HG02642 (cell line): ENCODE results near the gene TAF11L13.

Experiments
- ATAC-seq: cut with Tn5 transposase; IDR thresholded peaks from one replicate; pipeline ENCODE4 v1.9.1; 2021; ENCODE audit warnings: mild to moderate bottlenecking; ENCODE audit not compliant: unreplicated experiment, poor library complexity

The TAF11L13 gene

DNA sequence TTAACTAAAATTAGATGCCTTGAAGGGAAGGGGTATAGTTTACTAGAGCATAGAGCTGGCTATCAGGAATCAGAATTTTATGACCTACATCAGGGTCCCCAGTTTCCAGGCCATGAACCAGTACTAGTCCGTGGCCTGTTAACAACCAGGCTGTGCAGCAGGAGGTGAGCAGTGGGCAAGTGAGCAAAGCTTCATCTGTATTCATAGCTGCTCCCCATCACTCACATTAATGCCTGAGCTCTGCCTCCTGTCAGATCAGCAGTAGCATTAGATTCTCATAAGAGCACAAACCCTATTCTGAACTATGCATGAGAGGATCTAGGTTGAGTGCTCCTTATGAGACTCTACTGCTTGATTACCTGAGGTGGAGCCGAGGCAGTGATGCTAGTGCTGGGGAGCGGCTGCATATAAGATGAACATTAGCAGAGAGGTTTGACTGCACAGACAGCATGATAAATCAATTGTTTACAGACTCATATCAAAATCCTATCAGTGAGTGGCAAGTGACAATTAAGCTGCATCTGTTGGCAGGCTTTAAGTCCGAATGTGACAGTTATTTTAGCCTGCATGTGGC is 47.0 kb downstream of the TAF11L13 start:
- ATAC-seq = no peak

GRCh38 chr5:17679597-17680203 is 47.8 kb downstream of the TAF11L13 start:
- ATAC-seq = no peak

DNA sequence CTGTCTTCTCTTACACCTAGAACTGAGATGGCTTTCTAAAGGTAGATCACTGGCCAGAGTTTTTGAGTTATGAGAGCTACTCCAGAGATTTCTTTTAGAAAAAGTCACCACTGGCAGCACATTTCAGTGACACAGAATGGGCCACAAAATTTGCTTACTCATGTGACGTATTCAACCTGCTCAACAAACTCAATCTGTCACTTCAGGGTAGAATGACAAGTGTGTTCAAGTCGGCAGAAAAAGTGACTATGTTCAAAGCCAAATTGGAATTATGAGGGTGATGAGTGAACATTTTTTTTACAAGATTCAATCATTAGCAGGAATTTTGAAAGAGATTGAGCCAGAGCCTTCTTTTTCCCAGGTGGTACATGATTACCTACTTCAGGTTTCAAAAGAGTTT is 48.8 kb downstream of the TAF11L13 start:
- ATAC-seq = no peak
